Stromal cell of bone marrow (primary cell): ENCODE data around the gene MAP1B.

ENCODE experiments used
- DNase-seq: peaks from one replicate; pipeline ENCODE4 v3.0.0-alpha.2; 2012; ENCODE audit warnings: low read depth

Gene MAP1B

DNA sequence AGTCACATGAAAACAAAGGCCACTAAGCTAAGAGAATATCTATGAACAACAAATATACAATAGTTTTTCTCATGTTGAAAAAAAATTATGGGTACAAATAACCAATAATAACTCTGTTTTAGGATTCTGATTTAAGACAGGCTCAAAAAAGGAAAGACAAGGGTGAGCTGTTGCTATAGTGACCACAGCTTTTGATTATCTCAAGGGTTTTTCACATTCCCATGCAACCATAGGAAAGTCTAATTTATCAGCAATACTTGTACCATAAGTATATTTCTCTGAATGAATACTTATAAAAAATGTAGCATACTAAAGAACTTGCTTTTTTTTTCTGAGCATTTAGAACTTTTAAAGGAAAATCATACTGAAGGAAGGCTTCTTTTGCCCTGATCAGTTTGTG is 144.7 kb downstream of the MAP1B start:
- no peak for DNase-seq

DNA sequence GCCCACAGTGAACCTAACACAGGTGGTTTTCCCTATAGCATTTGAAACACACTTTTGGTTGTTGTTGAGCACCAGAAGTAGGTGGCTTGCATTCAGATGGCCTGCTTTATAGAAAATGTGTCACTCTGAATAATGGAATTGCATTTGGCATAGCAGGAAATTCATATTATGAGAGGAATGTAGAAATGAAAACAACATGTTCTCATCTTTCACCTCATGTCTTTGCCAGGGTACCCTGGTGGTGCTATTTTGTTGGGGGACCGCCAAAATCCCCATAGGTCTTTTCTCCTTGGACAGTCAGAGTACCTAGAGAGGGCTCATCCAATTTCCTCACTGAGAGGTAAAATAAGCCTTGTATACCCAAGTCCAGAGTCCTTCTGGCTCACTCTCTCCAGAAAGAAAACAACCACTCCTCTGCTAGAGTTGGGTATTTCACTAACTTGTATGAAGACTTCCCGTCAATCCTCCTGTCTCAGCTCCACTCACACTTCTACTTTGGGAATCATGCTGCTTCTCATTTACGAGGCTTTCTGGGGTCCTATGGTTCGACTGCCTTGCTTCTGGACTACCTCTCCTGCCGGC is 145.4 kb downstream of the MAP1B start:
- DNase-seq = no peak

- DNase-seq = no peak
These were observed 148.0 kb downstream of the MAP1B start for GRCh38 chr5:72255237-72255636.

DNA sequence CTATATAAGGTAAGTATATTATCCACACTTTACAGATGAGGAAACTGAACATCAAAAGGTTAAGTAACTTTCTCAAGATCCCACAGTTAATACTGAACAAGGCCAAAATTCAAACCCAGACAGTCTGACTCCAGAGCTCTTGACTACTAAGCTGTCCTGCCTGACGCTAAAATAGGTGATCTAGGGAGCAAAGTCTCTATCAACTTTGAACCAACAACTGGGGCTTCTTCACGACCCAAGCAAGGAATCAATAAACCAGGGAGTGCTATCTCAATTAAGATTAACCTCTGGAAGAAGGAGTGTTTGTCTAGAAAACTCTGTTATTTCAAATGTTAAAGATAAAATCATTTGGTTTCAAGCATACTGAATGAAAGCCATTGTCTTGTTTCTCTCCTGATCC is 148.4 kb downstream of the MAP1B start:
- no peak for DNase-seq

DNA sequence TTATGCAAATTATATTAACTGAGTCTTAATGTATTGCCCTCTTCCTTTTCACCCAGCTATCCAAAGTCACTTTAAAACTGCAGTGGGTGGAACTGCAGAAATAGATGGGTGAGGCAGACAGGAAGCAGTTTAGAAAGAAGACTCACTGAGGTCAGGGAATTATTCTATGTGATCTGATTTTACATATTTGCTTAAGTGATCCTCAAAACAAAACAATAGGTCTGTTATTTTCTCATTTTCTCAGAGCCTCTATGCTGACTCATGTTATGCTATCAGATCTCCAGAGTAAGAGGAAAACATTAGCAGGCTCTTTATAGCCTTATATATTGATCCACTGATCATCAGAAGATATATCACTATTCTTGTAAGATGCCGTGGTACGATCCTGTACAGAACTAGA is 149.3 kb downstream of the MAP1B start:
- DNase-seq = no peak
